Ureter (tissue), 1 donor: Measurements from ENCODE around the gene FUT7. TPM values are rescaled to one million over a fixed set of nuclear protein-coding genes. Genes with fewer than 3 reads are reported as not detected.
"Not testable (repeated sequence)": the region's sequence is repeated elsewhere in the genome, so short reads cannot be mapped to it uniquely, and the experiment has no call there.

Source experiments
- DNase-seq: peaks from one replicate; pipeline ENCODE4 v3.0.0-alpha.2; 2020; ENCODE audit warnings: low spot score
- total RNA-seq: library from RNA; stranded (reverse); gene quantifications from one replicate; pipeline ENCODE4 v1.2.4, GENCODE V29; 2023
- donor health status: DM: yes; HTN: yes; CAD: no.

Gene FUT7
- total RNA-seq, 1 donor from 2014 or later = not detected

DNA sequence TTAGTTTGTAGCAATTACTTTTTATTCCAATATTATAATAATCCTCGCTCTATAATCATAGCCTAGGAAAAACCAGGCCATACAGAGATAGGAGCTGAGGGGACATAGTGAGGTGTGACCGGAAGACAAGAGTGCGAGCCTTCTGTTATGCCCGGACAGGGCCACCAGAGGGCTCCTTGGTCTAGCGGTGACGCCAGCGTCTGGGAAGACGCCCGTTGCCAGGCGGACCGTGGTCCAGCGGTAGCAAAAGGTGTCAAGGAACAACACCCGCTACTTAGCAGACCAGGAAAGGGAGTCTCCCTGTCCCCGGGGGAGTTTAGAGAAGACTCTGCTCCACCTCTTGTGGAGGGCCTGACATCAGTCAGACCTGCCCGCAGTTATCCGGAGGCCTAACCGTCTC is 27.6 kb downstream of the FUT7 start:
- DNase-seq = not testable (repeated sequence)

DNA sequence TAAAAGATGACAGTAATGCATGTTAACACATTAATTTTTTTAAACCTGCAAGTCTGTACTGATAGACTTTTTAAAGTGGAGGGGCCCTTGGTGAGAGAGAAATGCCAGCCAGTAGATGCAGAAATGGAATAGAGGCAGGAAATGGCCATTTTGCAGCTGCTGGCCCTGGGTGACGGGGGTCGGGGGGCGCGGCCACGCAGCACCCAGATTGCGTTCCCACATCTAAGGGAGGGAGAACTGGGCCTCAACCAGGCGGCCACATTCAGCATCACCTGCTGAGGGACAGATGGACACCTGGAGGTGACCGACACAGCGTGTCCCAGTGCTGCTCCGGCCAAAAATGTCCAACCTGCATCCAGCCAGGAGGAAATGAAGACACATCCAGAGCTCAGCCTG is 29.2 kb downstream of the FUT7 start:
- no peak for DNase-seq

DNA sequence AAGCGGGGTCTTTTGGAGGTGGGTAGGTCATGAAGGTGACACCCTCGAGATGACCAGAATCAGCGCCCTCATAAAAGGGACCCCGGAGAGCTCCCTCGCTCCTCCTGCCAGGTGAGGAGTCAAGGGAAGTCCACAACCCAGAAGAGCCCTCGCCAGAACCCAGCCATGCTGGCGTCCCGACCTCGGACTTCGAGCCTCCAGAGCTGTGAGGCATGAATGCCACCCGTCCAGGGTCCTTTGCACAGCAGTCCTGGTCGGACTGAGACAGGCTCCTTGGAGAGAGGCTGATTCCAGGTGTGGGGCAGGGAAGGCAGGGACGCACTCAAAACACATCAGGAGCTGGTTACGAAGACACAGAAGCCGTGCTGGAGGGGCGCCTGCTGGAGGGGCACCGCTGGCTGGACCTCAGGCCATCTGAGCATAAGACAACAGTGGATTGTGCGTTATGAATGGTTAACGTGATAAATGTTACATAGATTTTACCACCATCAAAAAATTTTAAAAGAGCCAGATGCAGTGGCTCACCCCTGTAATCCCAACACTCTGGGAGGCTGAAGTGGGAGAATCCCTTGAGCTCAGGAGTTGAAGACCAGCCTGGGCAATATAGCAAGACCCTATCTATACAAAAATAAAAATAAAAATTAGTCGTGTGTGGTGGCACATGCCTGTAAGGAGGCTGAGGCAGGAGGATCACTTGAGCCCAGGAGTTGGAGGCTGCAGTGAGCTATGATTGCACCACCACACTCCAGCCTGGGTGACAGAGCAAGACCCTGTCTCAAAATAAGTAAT is 29.8 kb downstream of the FUT7 start:
- DNase-seq = no peak

DNA sequence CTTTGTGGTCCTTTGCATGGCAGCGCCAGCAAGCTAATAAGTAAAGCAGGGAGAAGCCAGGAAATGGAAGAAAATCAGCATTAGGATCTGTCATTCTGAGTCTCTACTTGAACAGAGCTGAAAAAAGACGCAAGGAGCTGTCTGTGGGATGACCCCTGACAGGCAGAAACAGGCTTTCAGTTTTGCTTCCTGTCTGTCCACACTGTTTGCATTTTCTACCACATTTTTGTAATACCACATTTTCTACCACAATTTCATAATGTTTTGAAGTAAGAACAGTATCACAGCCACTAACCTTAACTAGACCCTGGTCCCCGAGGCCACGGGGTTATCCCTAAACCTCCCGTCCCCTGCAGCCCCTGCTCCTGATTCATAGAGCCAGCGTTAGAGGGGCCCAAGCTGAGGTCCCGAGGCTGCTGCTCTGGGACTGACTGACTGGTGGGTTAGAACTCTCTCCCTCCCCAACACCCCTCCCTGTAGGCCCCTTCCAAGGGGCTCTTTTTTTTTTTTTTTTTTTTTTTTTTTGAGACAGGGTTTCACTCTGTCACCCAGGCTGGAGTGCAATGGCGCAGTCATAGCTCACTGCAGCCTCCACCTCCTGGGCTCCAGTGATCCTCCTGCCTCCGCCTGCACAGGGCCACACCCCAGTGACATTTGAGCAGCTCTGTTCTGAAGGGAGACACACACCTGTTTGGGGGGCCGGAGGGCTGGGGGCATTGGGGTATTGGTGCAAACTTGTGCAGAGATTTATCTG is 31.5 kb downstream of the FUT7 start:
- DNase-seq = no peak

DNA sequence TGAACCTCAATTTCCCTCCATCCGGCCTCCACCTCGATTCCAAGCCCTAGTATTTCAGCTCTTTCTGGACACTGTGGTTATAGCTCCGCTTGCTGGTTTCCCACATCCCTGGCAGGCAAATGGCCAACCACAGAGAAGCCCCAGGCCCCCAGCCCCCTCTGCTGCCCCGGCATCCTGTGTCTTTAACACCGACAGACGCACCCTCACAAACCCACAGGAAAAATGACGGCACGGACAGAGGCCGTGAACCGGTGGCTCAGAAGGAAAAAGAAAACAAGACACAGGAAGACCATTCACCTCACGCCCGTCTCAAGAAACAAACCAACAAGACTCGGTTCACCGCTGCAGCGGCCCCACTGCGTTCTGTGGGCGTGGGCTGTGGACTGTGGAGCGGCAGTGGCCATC is 34.1 kb downstream of the FUT7 start:
- DNase-seq = no peak

DNA sequence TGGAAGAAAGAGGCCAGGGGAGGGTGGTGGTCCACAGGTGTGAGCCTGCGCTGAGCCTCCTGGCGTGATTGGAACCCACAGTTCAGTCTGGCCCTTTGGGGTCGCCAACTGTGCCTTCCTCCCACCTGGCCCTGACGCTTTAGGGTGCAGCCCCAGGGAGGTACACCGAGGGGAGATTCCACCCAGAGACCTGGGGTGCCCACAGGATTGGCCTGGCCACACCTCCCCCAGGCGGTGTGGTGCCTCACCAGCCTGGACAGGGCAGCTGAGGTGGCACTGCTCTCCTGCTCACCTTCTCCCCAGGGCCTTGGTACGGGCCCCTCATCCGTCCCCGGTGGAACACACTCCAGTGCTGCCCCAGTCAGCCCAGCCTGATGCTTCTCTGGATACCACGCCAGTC is 34.5 kb downstream of the FUT7 start:
- no peak for DNase-seq

DNA sequence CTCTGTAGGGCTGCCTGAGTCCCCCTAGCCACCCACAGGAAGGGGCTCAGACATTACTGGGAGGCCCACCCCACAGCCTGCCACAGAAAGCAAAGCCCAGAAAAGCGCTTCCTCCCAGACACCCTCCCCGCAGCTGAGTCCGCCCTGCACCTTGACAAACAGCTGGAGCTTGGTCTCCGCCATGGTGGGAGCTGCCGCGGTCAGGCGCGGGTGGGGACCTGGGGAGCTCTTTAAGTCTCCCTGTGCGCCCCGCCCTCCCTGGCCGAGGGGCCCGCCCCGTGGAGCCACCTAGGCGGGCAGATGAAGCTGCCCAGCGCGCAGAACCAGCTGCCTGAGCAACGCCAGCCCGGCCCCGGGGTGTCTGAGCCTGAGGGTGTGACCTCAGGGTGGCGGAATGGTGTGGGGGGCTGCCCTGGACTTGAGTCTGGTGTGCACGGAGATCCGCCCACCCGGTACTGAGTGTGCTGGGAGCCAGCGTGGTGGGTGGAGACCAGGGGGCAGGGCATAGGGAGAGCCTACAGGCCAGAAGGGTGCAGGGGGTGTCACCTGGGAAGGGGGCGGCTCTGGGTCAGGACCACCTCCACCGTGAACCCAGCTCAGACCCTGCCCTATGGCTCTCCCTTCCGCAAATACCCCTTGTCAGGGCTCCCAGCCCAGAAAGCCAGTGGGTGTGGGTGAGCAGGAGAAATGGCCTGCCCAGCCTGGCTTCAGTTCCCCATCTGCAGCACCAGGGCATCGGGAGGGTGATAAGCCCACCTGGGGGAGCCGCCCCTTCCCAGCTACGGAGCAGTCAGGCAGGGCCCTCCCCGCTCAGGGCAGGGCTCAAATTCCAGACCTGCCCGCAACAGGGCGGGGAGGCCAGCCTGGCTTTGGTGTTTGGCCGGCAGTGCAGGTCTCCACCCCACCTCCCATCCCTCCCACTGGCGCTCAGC is 35.3 kb downstream of the FUT7 start, which contains the start of gene CLIC3:
Gene CLIC3, minus strand, starts transcription at position 208 of the 932 bp plus-strand sequence. Its CDS starts 25 bp downstream, at position 183.
- DNase-seq = no peak

DNA sequence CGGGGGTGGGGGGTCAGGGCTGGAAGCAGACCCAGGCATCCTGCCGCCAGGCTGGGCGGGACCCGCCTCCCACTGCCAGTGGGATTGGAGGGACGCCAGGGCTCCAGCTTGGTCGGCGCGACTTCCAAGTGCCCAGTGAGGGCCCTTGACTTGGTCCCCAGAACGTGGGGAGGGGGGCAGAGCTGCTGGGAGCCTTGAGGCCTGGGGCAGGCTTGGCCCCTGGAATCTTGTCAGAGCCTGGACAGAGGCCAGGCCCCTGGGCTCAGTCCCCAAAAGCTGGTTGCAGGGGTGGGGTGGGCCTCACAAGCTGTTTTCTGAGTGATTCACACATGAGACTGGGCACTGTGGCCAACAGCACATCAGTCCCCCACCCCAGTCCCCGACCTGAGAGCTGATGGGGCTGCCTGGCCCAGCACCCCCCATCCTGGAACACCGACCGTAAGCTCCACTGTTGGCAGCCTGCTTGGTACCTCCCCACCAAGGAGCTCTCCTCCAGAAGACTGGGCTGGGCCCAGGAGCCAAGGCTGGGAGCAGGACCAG is 36.0 kb downstream of the FUT7 start:
- DNase-seq = no peak

DNA sequence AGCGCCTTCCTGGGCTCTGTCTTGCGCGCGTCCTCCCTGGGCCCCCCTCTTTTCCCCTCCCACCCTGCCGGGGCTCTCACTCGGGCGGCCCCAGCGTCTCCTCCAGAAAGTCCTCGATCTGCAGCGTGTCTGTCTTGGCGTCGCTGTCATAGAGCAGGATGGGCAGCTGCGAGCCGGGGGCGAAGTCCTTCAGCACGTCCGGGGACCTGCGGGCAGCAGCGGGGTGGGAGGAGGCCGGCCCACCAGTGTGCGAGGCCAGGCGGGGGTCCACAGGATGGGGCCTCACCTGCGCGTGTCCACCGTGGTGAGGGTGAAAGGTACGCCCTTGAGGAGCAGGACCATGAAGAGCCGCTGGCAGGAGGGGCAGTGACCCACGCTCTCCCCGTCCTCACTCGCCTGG is 36.5 kb downstream of the FUT7 start:
- DNase-seq = no peak

DNA sequence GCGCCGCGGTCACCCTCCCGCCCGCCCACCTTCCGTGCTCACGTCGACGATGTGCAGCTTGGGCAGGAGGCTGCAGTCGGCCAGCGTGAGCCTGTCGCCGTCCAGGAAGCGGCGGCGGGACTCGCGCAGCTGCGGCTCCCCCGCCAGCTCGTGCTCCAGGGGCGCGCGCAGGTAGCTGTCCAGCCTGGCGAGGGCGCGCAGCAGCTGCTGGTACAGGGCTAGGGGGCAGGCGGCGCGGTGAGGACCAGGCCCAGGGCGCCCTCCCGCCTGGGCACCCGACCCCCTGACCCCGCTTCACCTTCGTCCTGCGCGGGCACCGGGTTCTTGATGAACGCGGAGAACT is 37.0 kb downstream of the FUT7 start:
- DNase-seq = no peak

DNA sequence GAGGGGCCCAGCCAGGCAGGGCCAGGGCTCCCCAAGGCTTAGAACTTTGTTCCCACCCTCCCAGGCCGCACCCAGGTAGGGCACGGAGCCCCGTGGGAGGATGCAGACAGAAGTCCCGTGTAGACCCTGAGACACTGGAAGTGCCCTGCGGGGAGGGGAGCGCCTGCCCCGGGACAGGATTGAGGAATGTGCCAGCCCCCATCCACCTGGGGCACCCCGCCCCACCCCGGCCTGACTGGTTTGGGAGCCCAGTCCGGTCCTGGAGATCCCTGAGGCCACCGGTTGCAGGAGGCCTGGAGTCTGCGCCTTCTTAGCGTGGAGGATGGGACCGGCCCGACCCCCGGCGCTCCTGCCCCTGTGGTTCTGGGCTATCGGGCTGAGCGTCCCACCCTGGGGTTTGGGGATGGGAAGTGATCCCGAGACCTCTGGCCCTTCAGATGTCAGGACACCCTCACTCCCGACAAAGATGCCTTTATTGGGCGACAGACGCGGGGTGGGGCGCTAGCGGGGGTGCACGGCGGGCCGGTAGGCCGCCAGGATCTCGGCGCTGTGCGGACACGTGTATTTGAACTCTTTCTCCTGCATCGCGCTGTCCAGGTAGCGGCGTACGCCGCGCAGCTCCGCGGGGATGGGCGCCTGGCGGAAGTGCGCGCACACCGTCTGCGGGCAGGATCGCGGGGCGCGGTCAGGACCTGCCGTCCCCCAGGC is 37.6 kb downstream of the FUT7 start:
- DNase-seq = no peak

DNA sequence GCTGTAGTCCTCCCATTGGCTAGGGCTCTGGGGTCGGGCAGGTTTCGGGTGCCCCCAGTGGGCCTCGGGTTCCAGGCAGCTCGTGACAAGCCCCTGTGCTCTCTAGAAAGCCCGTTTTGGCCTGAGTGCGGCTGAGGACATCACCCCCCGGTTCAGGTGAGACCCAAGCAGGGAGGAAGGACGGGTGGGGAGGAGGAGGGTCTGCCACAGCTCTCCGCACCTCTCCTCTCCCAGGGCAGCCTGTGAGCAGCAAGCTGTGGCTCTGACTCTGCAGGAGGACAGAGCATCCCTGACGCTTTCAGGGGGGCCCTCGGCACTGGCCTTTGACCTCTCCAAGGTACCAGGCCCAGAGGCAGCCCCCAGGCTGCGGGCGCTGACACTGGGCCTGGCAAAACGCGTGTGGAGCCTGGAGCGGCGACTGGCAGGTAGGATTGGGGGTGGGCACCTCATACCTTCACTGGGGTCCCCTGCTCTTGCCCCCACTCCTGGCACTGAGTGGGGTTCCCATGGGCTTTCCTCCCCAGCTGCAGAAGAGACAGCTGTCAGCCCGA is 39.0 kb downstream of the FUT7 start:
- no peak for DNase-seq

DNA sequence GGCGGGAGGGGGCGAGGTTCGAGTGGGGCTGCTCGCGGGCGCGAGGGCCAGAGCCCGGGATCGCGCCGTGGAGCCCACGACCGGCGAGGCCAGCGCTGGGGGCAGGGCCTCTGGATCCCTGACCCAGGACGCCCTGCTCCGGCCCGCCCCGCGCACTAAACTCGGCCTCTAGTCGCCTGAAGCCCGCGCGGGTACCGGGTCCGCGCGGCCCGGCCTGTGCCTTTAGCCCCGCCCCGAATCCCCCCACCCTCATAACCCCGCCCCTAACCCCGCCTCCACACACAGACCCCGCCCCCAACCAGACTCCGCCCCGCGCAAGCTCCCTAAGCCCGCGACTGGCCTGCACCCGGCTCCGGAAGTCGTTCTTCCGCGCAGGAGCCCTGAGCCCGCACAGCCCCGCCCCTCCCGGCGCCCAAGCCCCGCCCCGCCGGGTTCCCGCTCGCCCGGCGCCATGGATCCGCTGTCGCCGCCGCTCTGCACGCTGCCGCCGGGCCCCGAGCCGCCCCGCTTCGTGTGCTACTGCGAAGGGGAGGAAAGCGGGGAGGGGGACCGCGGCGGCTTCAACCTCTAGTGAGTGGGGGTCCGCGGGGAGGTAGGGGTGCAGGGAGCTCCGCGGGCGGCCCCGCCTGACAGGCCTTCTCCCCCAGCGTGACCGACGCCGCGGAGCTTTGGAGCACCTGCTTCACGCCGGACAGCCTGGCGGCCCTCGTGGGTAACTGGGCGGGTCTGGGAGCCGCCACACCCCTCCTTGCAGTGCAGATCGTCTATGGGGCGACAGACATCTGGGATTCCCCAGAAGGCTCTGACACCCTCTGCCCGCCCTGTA is 39.7 kb downstream of the FUT7 start, which contains the start of gene PAXX:
Gene PAXX, plus strand, starts transcription at position 430 of the 826 bp plus-strand sequence. Its CDS starts 22 bp downstream, at position 452.
- DNase-seq = peak; percentile 93

DNA sequence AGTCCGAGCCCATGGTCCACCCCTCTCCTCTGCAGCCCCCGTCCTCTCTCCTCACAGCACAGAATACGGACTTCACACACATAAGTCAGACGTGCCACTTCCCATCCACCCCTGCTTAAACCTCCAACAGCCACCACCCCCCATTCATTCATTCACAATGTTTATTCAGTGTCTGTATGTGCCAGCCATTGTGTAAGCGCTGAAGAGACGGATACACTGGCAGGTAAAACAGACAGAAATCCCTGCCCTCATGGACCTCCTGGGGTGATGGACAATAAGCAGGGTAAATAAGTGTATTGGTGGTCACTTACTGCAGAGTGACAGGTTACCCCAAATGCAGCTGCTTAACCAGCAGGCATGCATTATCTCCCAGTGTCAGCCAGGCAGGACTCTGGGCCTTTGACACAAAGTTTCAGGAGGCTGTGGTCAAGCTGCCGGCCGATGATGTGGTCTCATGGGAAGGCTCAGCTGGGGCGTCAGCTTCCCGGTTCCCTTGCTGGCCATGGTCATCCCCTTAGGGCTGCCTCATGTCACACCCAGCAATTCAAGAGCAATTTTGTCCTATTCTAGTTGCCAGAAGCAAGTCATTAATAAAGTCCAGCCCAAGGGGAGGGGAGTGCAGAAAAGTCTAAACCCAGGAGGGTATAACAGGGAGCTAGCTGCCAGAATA is 41.5 kb downstream of the FUT7 start:
- no peak for DNase-seq

DNA sequence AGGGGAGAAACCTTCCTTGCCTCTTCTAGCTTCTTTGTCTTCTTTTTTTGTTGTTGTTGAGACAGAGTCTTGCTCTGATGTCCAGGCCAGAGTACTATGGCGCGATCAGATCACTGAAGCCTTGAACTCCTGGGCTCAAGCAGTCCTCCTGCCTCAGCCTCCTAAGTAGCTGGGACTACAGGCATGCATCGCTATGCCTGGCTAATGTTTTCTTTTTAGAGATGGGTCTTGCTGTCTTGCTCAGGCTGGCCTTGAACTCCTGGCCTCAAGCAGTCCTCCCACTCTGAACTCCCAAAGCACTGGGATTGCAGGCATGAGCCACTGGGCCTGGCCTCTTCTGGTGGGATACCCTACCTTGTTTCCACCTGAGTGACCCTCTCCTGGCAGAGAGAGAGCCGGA is 43.0 kb downstream of the FUT7 start:
- no peak for DNase-seq

DNA sequence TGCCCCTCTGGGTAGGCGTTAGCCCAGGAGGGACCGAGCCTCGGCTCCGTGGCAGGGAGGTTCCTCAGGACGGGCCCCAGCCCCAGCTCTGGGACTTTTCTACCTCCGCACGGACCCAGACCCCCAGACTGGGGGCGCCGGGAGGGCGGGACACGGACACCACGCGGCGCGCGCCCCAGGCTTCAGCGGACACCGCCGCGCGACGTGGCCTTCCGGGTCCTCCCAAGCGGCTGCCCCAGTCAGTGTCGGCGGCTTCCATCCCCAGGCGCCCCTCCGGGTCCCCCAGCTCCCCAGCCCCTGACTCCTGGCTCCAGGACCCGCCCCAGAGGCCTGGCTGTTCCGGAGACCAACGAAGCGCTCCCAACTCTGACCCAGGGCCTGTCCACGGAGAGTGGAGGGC is 46.0 kb downstream of the FUT7 start:
- no peak for DNase-seq

DNA sequence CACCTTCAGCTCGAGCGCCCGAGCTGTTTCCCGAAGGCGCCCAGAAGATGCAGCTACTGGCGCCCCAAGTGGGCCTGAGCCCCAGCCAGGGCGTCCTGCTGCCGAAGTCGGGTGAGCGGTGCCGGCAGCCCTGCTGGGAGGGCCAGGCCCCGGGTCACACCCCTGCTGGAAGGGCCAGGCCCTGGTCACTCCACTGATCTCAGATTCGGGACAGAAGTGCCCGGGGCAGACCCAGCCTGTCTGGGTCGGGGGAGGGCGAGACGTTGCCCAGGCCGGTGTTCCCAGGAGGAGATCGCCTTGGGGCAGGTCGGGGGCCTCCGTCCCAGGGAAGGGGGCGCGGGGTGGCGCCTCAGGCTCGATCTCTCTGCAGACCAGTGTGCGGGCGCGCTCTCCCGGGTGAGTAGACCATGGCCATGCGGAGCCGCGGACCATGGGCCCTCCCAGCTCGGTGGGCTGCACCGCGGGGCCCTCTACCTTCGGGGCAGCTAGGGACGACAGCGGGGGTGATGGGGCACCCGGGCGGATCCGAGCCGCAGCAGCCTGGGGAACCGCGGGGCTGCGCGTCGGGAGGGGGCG is 46.8 kb downstream of the FUT7 start:
- DNase-seq = no peak

DNA sequence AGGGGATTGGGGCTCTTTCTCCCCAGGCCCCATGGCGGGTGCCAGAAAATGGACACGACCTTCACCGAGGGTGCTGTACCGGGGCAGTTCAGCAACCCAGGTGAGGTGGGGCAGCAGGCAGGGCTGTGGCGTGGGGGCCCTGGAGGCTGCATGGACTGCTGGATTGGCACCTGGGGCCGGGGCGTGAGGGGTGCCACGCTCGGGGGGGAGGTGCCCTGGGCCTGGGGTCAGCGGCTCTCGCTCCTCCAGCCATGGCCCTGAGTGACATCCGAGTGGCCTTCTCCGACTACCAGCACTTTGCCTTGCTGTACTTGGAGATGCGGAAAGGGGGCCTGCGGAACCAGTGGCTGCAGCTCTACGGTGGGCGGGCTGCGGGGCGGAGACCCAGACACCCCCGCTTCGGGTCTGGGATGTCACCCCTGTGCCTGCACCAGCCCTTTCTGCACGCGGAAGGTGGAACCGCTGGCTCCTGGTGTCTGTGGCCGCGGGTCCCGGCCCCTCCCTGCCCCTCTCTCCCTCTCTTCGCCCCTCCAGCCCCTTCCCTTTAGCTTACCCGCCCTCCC is 47.3 kb downstream of the FUT7 start:
- DNase-seq = no peak
